WTC11 (cell line): ENCODE measurements around the gene METTL25B.

Experiments
- CBFB ChIP-seq: sonication (generic); formaldehyde crosslinking; IDR thresholded peaks from 2 replicates; pipeline ENCODE4 v1.8.1; 2022; ENCODE audit warnings: mild to moderate bottlenecking, low read depth, missing genetic modification reagents
- CREM ChIP-seq: sonication (generic); formaldehyde crosslinking; IDR thresholded peaks from 2 replicates; pipeline ENCODE4 v1.8.1; 2022; ENCODE audit warnings: mild to moderate bottlenecking, missing genetic modification reagents, moderate library complexity
- CTCF ChIP-seq: fragments of 200-600 bp; IDR thresholded peaks from 2 replicates; pipeline ENCODE4 v1.8.0; 2022; ENCODE audit warnings: antibody characterized with exemption
- E2F4 ChIP-seq: sonication (generic); formaldehyde crosslinking; IDR thresholded peaks from 2 replicates; pipeline ENCODE4 v1.8.1; 2022; ENCODE audit warnings: low read depth, mild to moderate bottlenecking, moderate library complexity, missing genetic modification reagents, borderline replicate concordance
- ELF4 ChIP-seq: sonication (generic); formaldehyde crosslinking; IDR thresholded peaks from 2 replicates; pipeline ENCODE4 v1.8.1; 2022; ENCODE audit warnings: low read depth, mild to moderate bottlenecking, moderate library complexity, missing genetic modification reagents
- FOXK1 ChIP-seq: sonication (generic); formaldehyde crosslinking; IDR thresholded peaks from 2 replicates; pipeline ENCODE4 v1.8.0; 2022; ENCODE audit warnings: mild to moderate bottlenecking, moderate library complexity, missing genetic modification reagents
- HMGXB4 ChIP-seq: sonication (generic); formaldehyde crosslinking; IDR thresholded peaks from 2 replicates; pipeline ENCODE4 v1.8.1; 2023; ENCODE audit warnings: mild to moderate bottlenecking, moderate library complexity, missing genetic modification reagents
- NFYB ChIP-seq: sonication (generic); formaldehyde crosslinking; conservative IDR thresholded peaks from 2 replicates; pipeline ENCODE4 v1.8.0; 2022; ENCODE audit warnings: low read depth, missing genetic modification reagents
- NR3C1 ChIP-seq: sonication (generic); formaldehyde crosslinking; conservative IDR thresholded peaks from 2 replicates; pipeline ENCODE4 v1.8.1; 2023; ENCODE audit warnings: low read depth, mild to moderate bottlenecking, missing genetic modification reagents
- SMAD3 ChIP-seq: sonication (generic); formaldehyde crosslinking; IDR thresholded peaks from 2 replicates; pipeline ENCODE4 v1.8.0; 2022; ENCODE audit warnings: missing genetic modification reagents, mild to moderate bottlenecking, borderline replicate concordance

GRCh38 chr1:156711011-156711817, 17.1 kb upstream of the METTL25B start:
- TF ChIP-seq CTCF (no peak), CREM (no peak), ELF4 (CRISPR knock-in tag) (no peak), CBFB (no peak), SMAD3 (CRISPR knock-in tag) (no peak), HMGXB4 (CRISPR knock-in tag) (no peak), E2F4 (no peak), FOXK1 (no peak), NR3C1 (CRISPR knock-in tag) (no peak), NFYB (CRISPR knock-in tag) (no peak)
